ENCODE measurements around the gene SELENON. TPM values are rescaled to one million over a fixed set of nuclear protein-coding genes. Genes with fewer than 3 reads are reported as not detected.
"Not testable (repeated sequence)": the region's sequence is repeated elsewhere in the genome, so short reads cannot be mapped to it uniquely, and the experiment has no call there.

Gene SELENON
- total RNA-seq, 1 experiment from 2014 or later, result 31.9 TPM

- in situ Hi-C loops (cut with HindIII; ENCODE audit: low sequenced_read_pairs), result no loop called here
These were observed 18.0 kb downstream of the SELENON start for GRCh38 chr1:25817840-25818501.

GRCh38 chr1:25818569-25818968 is 18.6 kb downstream of the SELENON start:
- no peak for DNase-seq (ENCODE audit: low spot score)
- in situ Hi-C loops (cut with HindIII; ENCODE audit: low sequenced_read_pairs), result no loop called here

More at GRCh38 chr1:25817840-25818501, 18.0 kb downstream of the SELENON start:
- no peak for DNase-seq (ENCODE audit: low spot score)

GRCh38 chr1:25819491-25820246 is 19.7 kb downstream of the SELENON start, which contains the start of gene MTFR1L:
MTFR1L (plus strand) TSS chr1:25819954; CDS start chr1:25823105, 3,151 bp downstream.
- DNase-seq (ENCODE audit: low spot score), result peak; percentile 82
- in situ Hi-C loops (cut with HindIII; ENCODE audit: low sequenced_read_pairs), result no loop called here

GRCh38 chr1:25820247-25821111 is 20.5 kb downstream of the SELENON start:
- DNase-seq (ENCODE audit: low spot score), result peak; percentile 59
- in situ Hi-C loops (cut with HindIII; ENCODE audit: low sequenced_read_pairs), result no loop called here

- in situ Hi-C loops (cut with HindIII; ENCODE audit: low sequenced_read_pairs), result no loop called here
These were observed 21.1 kb downstream of the SELENON start for GRCh38 chr1:25821112-25821476.

GRCh38 chr1:25821630-25822091 is 21.7 kb downstream of the SELENON start:
- no peak for DNase-seq (ENCODE audit: low spot score)
- in situ Hi-C loops (cut with HindIII; ENCODE audit: low sequenced_read_pairs), result no loop called here

More at GRCh38 chr1:25821112-25821476, 21.1 kb downstream of the SELENON start:
- no peak for DNase-seq (ENCODE audit: low spot score)

- DNase-seq (ENCODE audit: low spot score), result no peak
- in situ Hi-C loops (cut with HindIII; ENCODE audit: low sequenced_read_pairs), result no loop called here
These were observed 25.6 kb downstream of the SELENON start for GRCh38 chr1:25825605-25826004.

GRCh38 chr1:25826571-25826970 is 26.6 kb downstream of the SELENON start:
- DNase-seq (ENCODE audit: low spot score), result no peak
- in situ Hi-C loops (cut with HindIII; ENCODE audit: low sequenced_read_pairs), result no loop called here

- no peak for DNase-seq (ENCODE audit: low spot score)
- in situ Hi-C loops (cut with HindIII; ENCODE audit: low sequenced_read_pairs), result no loop called here
These were observed 28.5 kb downstream of the SELENON start for GRCh38 chr1:25828491-25828890.

- no peak for DNase-seq (ENCODE audit: low spot score)
- in situ Hi-C loops (cut with HindIII; ENCODE audit: low sequenced_read_pairs), result no loop called here
These were observed 29.1 kb downstream of the SELENON start for GRCh38 chr1:25829046-25829445.

GRCh38 chr1:25831569-25832196 is 31.7 kb downstream of the SELENON start:
- in situ Hi-C loops (cut with HindIII; ENCODE audit: low sequenced_read_pairs), result no loop called here
- no peak for DNase-seq (ENCODE audit: low spot score)

- in situ Hi-C loops (cut with HindIII; ENCODE audit: low sequenced_read_pairs), result no loop called here
- DNase-seq (ENCODE audit: low spot score), result no peak
These were observed 32.5 kb downstream of the SELENON start for GRCh38 chr1:25832336-25833037.

- in situ Hi-C loops (cut with HindIII; ENCODE audit: low sequenced_read_pairs), result no loop called here
- DNase-seq (ENCODE audit: low spot score), result no peak
These were observed 33.2 kb downstream of the SELENON start for GRCh38 chr1:25833158-25833557.

GRCh38 chr1:25834894-25835293 is 34.9 kb downstream of the SELENON start:
- in situ Hi-C loops (cut with HindIII; ENCODE audit: low sequenced_read_pairs), result no loop called here
- no peak for DNase-seq (ENCODE audit: low spot score)

- in situ Hi-C loops (cut with HindIII; ENCODE audit: low sequenced_read_pairs), result no loop called here
These were observed 36.7 kb downstream of the SELENON start for GRCh38 chr1:25836695-25837094.

GRCh38 chr1:25837262-25837875 is 37.4 kb downstream of the SELENON start:
- in situ Hi-C loops (cut with HindIII; ENCODE audit: low sequenced_read_pairs), result no loop called here

More at GRCh38 chr1:25836695-25837094, 36.7 kb downstream of the SELENON start:
- no peak for DNase-seq (ENCODE audit: low spot score)

GRCh38 chr1:25839808-25840207 is 39.8 kb downstream of the SELENON start:
- in situ Hi-C loops (cut with HindIII; ENCODE audit: low sequenced_read_pairs); DNase-seq (ENCODE audit: low spot score): not testable (repeated sequence)

More at GRCh38 chr1:25837262-25837875, 37.4 kb downstream of the SELENON start:
- peak; percentile 63 for DNase-seq (ENCODE audit: low spot score)

GRCh38 chr1:25843483-25843882 is 43.5 kb downstream of the SELENON start:
- no peak for DNase-seq (ENCODE audit: low spot score)
- in situ Hi-C loops (cut with HindIII; ENCODE audit: low sequenced_read_pairs), result no loop called here

Measured in G401 (cell line).